Neural progenitor cell (in vitro differentiated cells): ENCODE measurements around the gene CCL7. TPM values are rescaled to one million over a fixed set of nuclear protein-coding genes. Genes with fewer than 3 reads are reported as not detected.

Experiments used
- DNase-seq: peaks from one replicate; pipeline ENCODE4 v3.0.0-alpha.2; 2016; ENCODE audit warnings: low spot score
- H2AFZ ChIP-seq: fragments of 200-600 bp; sonication (generic); replicated peaks from 2 replicates; pipeline ENCODE4 v1.6.1; 2016; ENCODE audit warnings: antibody characterized with exemption
- H3F3A ChIP-seq: fragments of 200-600 bp; sonication (generic); 2 replicates; pipeline ENCODE4 v1.6.1; 2016; ENCODE audit warnings: antibody characterized with exemption, low read depth
- H3K27ac ChIP-seq: fragments of 200-600 bp; sonication (generic); 2 replicates; pipeline ENCODE4 v1.5.1; 2016; ENCODE audit warnings: mild to moderate bottlenecking
- H3K27me3 ChIP-seq: fragments of 200-600 bp; sonication (generic); 2 replicates; pipeline ENCODE4 v1.6.1; 2016; ENCODE audit warnings: mild to moderate bottlenecking, moderate library complexity
- H3K36me3 ChIP-seq: fragments of 200-600 bp; sonication (generic); 2 replicates; pipeline ENCODE4 v1.5.1; 2016
- H3K4me1 ChIP-seq: fragments of 200-600 bp; sonication (generic); 2 replicates; pipeline ENCODE4 v1.6.1; 2016; ENCODE audit warnings: mixed run types
- H3K4me2 ChIP-seq: fragments of 200-600 bp; sonication (generic); 2 replicates; pipeline ENCODE4 v1.6.1; 2016
- H3K4me3 ChIP-seq: fragments of 200-600 bp; sonication (generic); 2 replicates; pipeline ENCODE4 v1.5.1; 2016
- H3K79me2 ChIP-seq: fragments of 200-600 bp; sonication (generic); 2 replicates; pipeline ENCODE4 v1.6.1; 2016; ENCODE audit warnings: low read depth
- H3K9ac ChIP-seq: fragments of 200-600 bp; sonication (generic); 2 replicates; pipeline ENCODE4 v1.6.1; 2016
- H3K9me3 ChIP-seq: fragments of 200-600 bp; sonication (generic); 2 replicates; pipeline ENCODE4 v1.5.1; 2016; ENCODE audit warnings: low read depth
- H4K20me1 ChIP-seq: fragments of 200-600 bp; sonication (generic); 2 replicates; pipeline ENCODE4 v1.6.1; 2016; ENCODE audit warnings: low read depth
- H3K27ac Mint-ChIP-seq: 3 replicates; pipeline ENCODE4 v1.8.0; 2021; ENCODE audit warnings: mixed read lengths
- H3K27me3 Mint-ChIP-seq: 2 replicates; pipeline ENCODE4 v1.8.0; 2022; ENCODE audit warnings: low read depth, mild to moderate bottlenecking, inconsistent platforms, moderate library complexity, mixed read lengths; ENCODE audit not compliant: insufficient read depth
- H3K36me3 Mint-ChIP-seq: 3 replicates; pipeline ENCODE4 v1.8.0; 2021; ENCODE audit warnings: mixed read lengths
- H3K4me1 Mint-ChIP-seq: 3 replicates; pipeline ENCODE4 v1.8.0; 2021; ENCODE audit warnings: mixed read lengths
- H3K4me3 Mint-ChIP-seq: 3 replicates; pipeline ENCODE4 v1.8.0; 2021; ENCODE audit warnings: mild to moderate bottlenecking, moderate library complexity, mixed read lengths
- H3K9me3 Mint-ChIP-seq: 3 replicates; pipeline ENCODE4 v1.8.0; 2020; ENCODE audit warnings: mixed read lengths
- EZH2 ChIP-seq: fragments of 200-600 bp; sonication (generic); IDR thresholded peaks from 2 replicates; pipeline ENCODE4 v1.6.1; 2017; ENCODE audit warnings: antibody characterized with exemption, mild to moderate bottlenecking, moderate library complexity
- EZH2phosphoT487 ChIP-seq: fragments of 200-600 bp; sonication (generic); IDR thresholded peaks from 2 replicates; pipeline ENCODE4 v1.6.1; 2017; ENCODE audit warnings: antibody characterized with exemption
- total RNA-seq: library from RNA; depleted of rRNA; stranded (reverse); fragments of >200 nt; gene quantifications from 2 replicates; pipeline ENCODE4 v1.2.3, GENCODE V29; 2015; ENCODE audit warnings: low replicate concordance
- TF ChIP-seq, protein P1 (sequence below): fragments of 200-600 bp; sonication (generic); IDR thresholded peaks from 2 replicates; pipeline ENCODE4 v1.5.1; 2017; ENCODE audit warnings: antibody characterized with exemption, mild to moderate bottlenecking

Gene CCL7
- total RNA-seq, 1 donor from 2014 or later: not detected

DNA sequence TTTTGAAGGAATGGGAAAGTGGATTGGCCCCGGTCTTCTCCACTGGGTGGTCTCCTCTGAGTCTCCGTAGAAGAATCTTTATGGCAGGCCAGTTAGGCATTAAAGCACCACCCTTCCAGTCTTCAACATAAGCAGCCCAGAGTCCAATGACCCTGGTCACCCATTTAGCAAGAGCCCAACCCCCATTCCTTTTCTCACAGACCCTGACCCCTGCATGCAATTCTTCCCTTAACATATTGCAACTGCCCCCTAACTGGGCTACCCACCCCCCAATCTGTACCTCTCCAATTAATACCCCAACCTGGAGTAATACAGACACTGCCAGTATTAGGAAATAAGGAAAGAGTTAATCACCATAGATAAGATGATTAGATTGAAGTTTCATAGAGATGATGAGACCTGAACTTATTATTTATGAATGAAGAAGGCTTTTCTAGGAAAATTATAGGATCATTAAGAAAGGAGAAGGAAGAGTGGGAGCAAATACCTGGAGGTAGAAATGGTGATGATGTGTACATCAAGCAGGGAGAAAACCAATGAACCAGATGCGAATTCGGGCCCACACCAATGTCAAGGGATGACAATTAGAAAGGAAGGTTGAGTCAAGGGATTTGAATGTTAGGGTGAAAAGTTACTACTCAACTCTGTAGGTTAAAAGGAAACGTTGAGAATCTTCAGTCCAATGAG lies 12.6 kb upstream of the CCL7 start:
- no peak overlapping the region for H3K9ac ChIP-seq
- no peaks in the 10 kb centered on the region for H3K9me3 Mint-ChIP-seq
- no peak overlapping the region for H3K4me2 ChIP-seq
- no peaks in the 10 kb centered on the region for H3K79me2 ChIP-seq
- no peaks in the 10 kb centered on the region for H3K36me3 Mint-ChIP-seq
- peaks cover 17% of the 10 kb centered on the region for H3K4me1 ChIP-seq
- TF ChIP-seq EZH2phosphoT487 (no peak), EZH2 (no peak)
- TF ChIP-seq, protein P1, sequence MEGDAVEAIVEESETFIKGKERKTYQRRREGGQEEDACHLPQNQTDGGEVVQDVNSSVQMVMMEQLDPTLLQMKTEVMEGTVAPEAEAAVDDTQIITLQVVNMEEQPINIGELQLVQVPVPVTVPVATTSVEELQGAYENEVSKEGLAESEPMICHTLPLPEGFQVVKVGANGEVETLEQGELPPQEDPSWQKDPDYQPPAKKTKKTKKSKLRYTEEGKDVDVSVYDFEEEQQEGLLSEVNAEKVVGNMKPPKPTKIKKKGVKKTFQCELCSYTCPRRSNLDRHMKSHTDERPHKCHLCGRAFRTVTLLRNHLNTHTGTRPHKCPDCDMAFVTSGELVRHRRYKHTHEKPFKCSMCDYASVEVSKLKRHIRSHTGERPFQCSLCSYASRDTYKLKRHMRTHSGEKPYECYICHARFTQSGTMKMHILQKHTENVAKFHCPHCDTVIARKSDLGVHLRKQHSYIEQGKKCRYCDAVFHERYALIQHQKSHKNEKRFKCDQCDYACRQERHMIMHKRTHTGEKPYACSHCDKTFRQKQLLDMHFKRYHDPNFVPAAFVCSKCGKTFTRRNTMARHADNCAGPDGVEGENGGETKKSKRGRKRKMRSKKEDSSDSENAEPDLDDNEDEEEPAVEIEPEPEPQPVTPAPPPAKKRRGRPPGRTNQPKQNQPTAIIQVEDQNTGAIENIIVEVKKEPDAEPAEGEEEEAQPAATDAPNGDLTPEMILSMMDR: no peak
- H3K27ac Mint-ChIP-seq: no peak overlapping the region
- no peaks in the 10 kb centered on the region for H4K20me1 ChIP-seq
- H2AFZ ChIP-seq: no peak overlapping the region
- no peaks in the 10 kb centered on the region for H3K36me3 ChIP-seq
- H3K27me3 ChIP-seq: no peaks in the 10 kb centered on the region
- no peak overlapping the region for H3K4me3 ChIP-seq
- H3K4me1 Mint-ChIP-seq: peaks cover 39% of the 10 kb centered on the region
- peaks cover 16% of the 10 kb centered on the region for H3F3A ChIP-seq
- DNase-seq: no peak
- no peak overlapping the region for H3K4me3 Mint-ChIP-seq
- H3K27me3 Mint-ChIP-seq: peaks cover 5% of the 10 kb centered on the region
- H3K9me3 ChIP-seq: no peaks in the 10 kb centered on the region
- no peak overlapping the region for H3K27ac ChIP-seq

DNA sequence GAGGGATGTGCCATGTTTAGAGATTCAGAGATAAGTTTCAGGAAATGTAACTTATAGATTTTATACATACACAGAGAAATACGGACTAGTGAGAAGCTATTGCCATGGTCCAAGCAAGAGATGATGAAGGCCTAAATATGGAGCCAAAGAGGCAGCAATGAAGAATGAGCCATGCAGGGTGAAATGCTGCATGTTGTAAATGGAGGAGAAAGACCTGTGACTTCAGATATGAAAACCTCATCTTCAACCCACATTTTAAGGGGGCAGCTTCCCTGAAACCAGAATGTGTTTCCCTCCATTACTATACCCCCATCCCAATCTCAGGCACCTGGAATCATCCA lies 12.1 kb upstream of the CCL7 start:
- no peaks in the 10 kb centered on the region for H3K36me3 ChIP-seq
- H3K79me2 ChIP-seq: no peaks in the 10 kb centered on the region
- H3K27ac ChIP-seq: no peak overlapping the region
- Mint-ChIP-seq H3K27ac (no peak overlapping the region), H3K36me3 (no peaks in the 10 kb centered on the region), H3K9me3 (no peaks in the 10 kb centered on the region), H3K4me3 (no peak overlapping the region), H3K4me1 (peaks cover 35% of the 10 kb centered on the region), H3K27me3 (peaks cover 5% of the 10 kb centered on the region)
- no peak for TF ChIP-seq EZH2
- no peak for TF ChIP-seq EZH2phosphoT487
- TF ChIP-seq, protein P1: no peak
- peaks cover 17% of the 10 kb centered on the region for H3K4me1 ChIP-seq
- H4K20me1 ChIP-seq: no peaks in the 10 kb centered on the region
- H3K4me2 ChIP-seq: no peak overlapping the region
- H3K4me3 ChIP-seq: no peak overlapping the region
- H2AFZ ChIP-seq: no peak overlapping the region
- H3K27me3 ChIP-seq: no peaks in the 10 kb centered on the region
- DNase-seq: no peak
- no peaks in the 10 kb centered on the region for H3K9me3 ChIP-seq
- H3K9ac ChIP-seq: no peak overlapping the region
- peaks cover 16% of the 10 kb centered on the region for H3F3A ChIP-seq

DNA sequence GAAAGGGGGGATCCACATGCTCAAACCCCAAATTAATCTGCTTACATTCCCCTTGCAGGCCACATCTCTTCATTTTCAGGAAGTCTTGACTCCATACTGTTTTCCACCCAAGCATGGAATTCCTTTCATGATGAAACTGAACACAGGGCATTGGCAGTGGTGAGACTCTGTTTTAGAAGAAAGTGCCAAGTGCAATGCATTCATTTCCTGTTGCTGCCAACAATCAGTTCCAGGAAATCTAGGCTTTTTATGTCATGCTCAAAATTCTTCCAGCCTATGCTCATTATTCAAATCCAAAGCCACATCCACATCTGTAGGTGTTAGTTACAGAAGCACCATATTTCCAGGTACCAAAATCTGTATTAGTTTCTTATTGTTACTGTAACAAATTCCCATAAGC lies 10.9 kb upstream of the CCL7 start:
- no peaks in the 10 kb centered on the region for H3K9me3 Mint-ChIP-seq
- no peak for DNase-seq
- H3K36me3 ChIP-seq: no peaks in the 10 kb centered on the region
- no peak overlapping the region for H3K27ac ChIP-seq
- no peaks in the 10 kb centered on the region for H3K36me3 Mint-ChIP-seq
- no peaks in the 10 kb centered on the region for H3K9me3 ChIP-seq
- no peaks in the 10 kb centered on the region for H4K20me1 ChIP-seq
- H3F3A ChIP-seq: peaks cover 15% of the 10 kb centered on the region
- peaks cover 5% of the 10 kb centered on the region for H3K27me3 Mint-ChIP-seq
- H3K4me1 Mint-ChIP-seq: peaks cover 32% of the 10 kb centered on the region
- no peak overlapping the region for H3K9ac ChIP-seq
- no peak for TF ChIP-seq EZH2
- TF ChIP-seq, protein P1: no peak
- TF ChIP-seq EZH2phosphoT487: no peak
- no peak overlapping the region for H2AFZ ChIP-seq
- peaks cover 17% of the 10 kb centered on the region for H3K4me1 ChIP-seq
- H3K79me2 ChIP-seq: no peaks in the 10 kb centered on the region
- no peak overlapping the region for H3K4me2 ChIP-seq
- no peak overlapping the region for H3K27ac Mint-ChIP-seq
- no peaks in the 10 kb centered on the region for H3K27me3 ChIP-seq
- no peak overlapping the region for H3K4me3 ChIP-seq
- H3K4me3 Mint-ChIP-seq: no peak overlapping the region
